Measurements from ENCODE around the gene NF2. TPM values are rescaled to one million over a fixed set of nuclear protein-coding genes. Genes with fewer than 3 reads are reported as not detected.

The NF2 gene
- total RNA-seq, 1 experiment from 2014 or later = 50.9 TPM

GRCh38 chr22:29690476-29690875 is 87.0 kb downstream of the NF2 start:
- Mint-ChIP-seq H3K27me3 (ENCODE audit: low read depth) (peaks cover 1% of the 10 kb centered on the region; the same call in 1 of the 2 replicates), H3K4me3 (no peak overlapping the region; a peak in 1 of 5 replicates), H3K36me3 (ENCODE audit: insufficient read depth in 1 of 3, low read depth in 3 of 3) (peaks cover 8 to 21% (median 12%) of the 10 kb centered on the region in 3 experiments; a peak in 6 of 7 replicates), H3K27ac (no peak overlapping the region), H3K9me3 (no peaks in the 10 kb centered on the region), H3K4me1 (peaks cover 52 to 69% of the 10 kb centered on the region in 2 experiments)
- no peak overlapping the region for H3K18ac ChIP-seq (ENCODE audit: insufficient read length, low read depth, low read length)
- H3K23me2 ChIP-seq (ENCODE audit: insufficient read length, low read depth, low read length, poor library complexity, severe bottlenecking) = no peaks in the 10 kb centered on the region
- no peaks in the 10 kb centered on the region for H3K9me3 ChIP-seq (ENCODE audit: control insufficient read depth, low read depth, low read length)
- H3K56ac ChIP-seq (ENCODE audit: insufficient read length, low read depth, low read length) = no peak overlapping the region
- no peaks in the 10 kb centered on the region for H3K79me1 ChIP-seq (ENCODE audit: insufficient read depth, low read depth, low read length, poor library complexity, severe bottlenecking)
- H3K4me1 ChIP-seq (ENCODE audit: insufficient read depth, low read length) = peaks cover 3% of the 10 kb centered on the region; the same call in 1 of the 2 replicates
- no peak overlapping the region for H3K14ac ChIP-seq (ENCODE audit: insufficient read depth, low read length)
- no peak overlapping the region for H2AK5ac ChIP-seq (ENCODE audit: insufficient read length, low read length)
- H2BK5ac ChIP-seq (ENCODE audit: insufficient read length, low read length) = no peak overlapping the region
- H3K9ac ChIP-seq (ENCODE audit: extremely low read depth, insufficient read length, low read length) = no peak overlapping the region
- no peak overlapping the region for H2BK20ac ChIP-seq (ENCODE audit: low read depth, low read length, poor library complexity, severe bottlenecking)
- no peak overlapping the region for H4K5ac ChIP-seq (ENCODE audit: insufficient read length, low read depth, low read length)
- H2AFZ ChIP-seq (ENCODE audit: low read length) = no peak overlapping the region
- no peak overlapping the region for H2BK15ac ChIP-seq (ENCODE audit: low read depth, low read length)
- no peak for TF ChIP-seq CTCF (conservative IDR thresholded peaks at IDR 0.05)
- H4K8ac ChIP-seq (replicated peaks; ENCODE audit: insufficient read length, low read depth, low read length) = no peak overlapping the region
- no peak overlapping the region for H3K27ac ChIP-seq (ENCODE audit: insufficient read length, low read depth, low read length)
- no peaks in the 10 kb centered on the region for H4K20me1 ChIP-seq (ENCODE audit: control insufficient read depth, insufficient read depth, insufficient read length)
- WGBS (ENCODE audit: extremely low coverage, insufficient read length, low lambda C conversion rate) = no CpG with 5 or more reads among the region's 9 CpGs
- H3K23ac ChIP-seq (ENCODE audit: insufficient read length, low read depth, low read length) = no peak overlapping the region
- H3K79me2 ChIP-seq (ENCODE audit: insufficient read depth, low read length) = no peaks in the 10 kb centered on the region
- no peak for DNase-seq
- no peak overlapping the region for H2BK120ac ChIP-seq (ENCODE audit: low read depth, low read length, poor library complexity, severe bottlenecking)
- H2BK12ac ChIP-seq (ENCODE audit: insufficient read length, low read depth, low read length) = no peak overlapping the region
- no peak overlapping the region for H4K91ac ChIP-seq (ENCODE audit: insufficient read length, low read depth, low read length)
- H3K4me2 ChIP-seq (ENCODE audit: insufficient read depth, insufficient read length, low read length) = no peak overlapping the region
- no peak overlapping the region for H3T11ph ChIP-seq (ENCODE audit: low read length)
- H3K27me3 ChIP-seq (ENCODE audit: insufficient read depth, low read length) = no peaks in the 10 kb centered on the region
- H3K4ac ChIP-seq (ENCODE audit: low read depth, low read length) = no peak overlapping the region

Data from H9 (cell line).